GM23338 (cell line): ENCODE data around the gene MIPEP. TPM values are rescaled to one million over a fixed set of nuclear protein-coding genes. Genes with fewer than 3 reads are reported as not detected.

ENCODE experiments used
- ATAC-seq: fragments of 200-7000 bp; cut with Tn5 transposase; 3 replicates; pipeline ENCODE4 v1.9.1; 2020
- DNase-seq: peaks from one replicate; pipeline ENCODE4 v3.0.0-alpha.2; 2015; ENCODE audit warnings: low spot score
- H2AFZ ChIP-seq: fragments of 200-600 bp; sonication (generic); 2 replicates; pipeline ENCODE4 v1.8.0; 2016; ENCODE audit warnings: antibody characterized with exemption, mild to moderate bottlenecking, moderate library complexity
- H3F3A ChIP-seq: fragments of 200-600 bp; sonication (generic); replicated peaks from 2 replicates; pipeline ENCODE4 v1.8.0; 2017; ENCODE audit warnings: antibody characterized with exemption, mixed run types, low read depth
- H3K27ac ChIP-seq: fragments of 200-600 bp; sonication (generic); 2 replicates; pipeline ENCODE4 v1.6.1; 2016; ENCODE audit warnings: low read depth
- H3K27me3 ChIP-seq: fragments of 200-600 bp; sonication (generic); 2 replicates; pipeline ENCODE4 v1.8.0; 2016; ENCODE audit warnings: mild to moderate bottlenecking, mixed run types, moderate library complexity; ENCODE audit not compliant: insufficient read depth
- H3K36me3 ChIP-seq: fragments of 200-600 bp; sonication (generic); 2 replicates; pipeline ENCODE4 v1.8.0; 2016; ENCODE audit warnings: mild to moderate bottlenecking; ENCODE audit not compliant: insufficient read depth
- H3K4me1 ChIP-seq: fragments of 200-600 bp; sonication (generic); 2 replicates; pipeline ENCODE4 v1.8.0; 2016; ENCODE audit warnings: mild to moderate bottlenecking, moderate library complexity; ENCODE audit not compliant: insufficient read depth
- H3K4me2 ChIP-seq: fragments of 200-600 bp; sonication (generic); 2 replicates; pipeline ENCODE4 v1.7.1; 2017; ENCODE audit warnings: mixed run types
- H3K4me3 ChIP-seq: fragments of 200-600 bp; sonication (generic); 2 replicates; pipeline ENCODE4 v1.6.1; 2016; ENCODE audit warnings: mixed run types
- H3K79me2 ChIP-seq: fragments of 200-600 bp; sonication (generic); replicated peaks from 2 replicates; pipeline ENCODE4 v1.8.0; 2017; ENCODE audit warnings: mild to moderate bottlenecking; ENCODE audit not compliant: insufficient read depth
- H3K9me2 ChIP-seq: fragments of 200-600 bp; sonication (generic); 2 replicates; pipeline ENCODE4 v1.8.0; 2017; ENCODE audit not compliant: insufficient read depth
- H4K20me1 ChIP-seq: fragments of 200-600 bp; sonication (generic); replicated peaks from 2 replicates; pipeline ENCODE4 v1.8.0; 2017; ENCODE audit warnings: mild to moderate bottlenecking; ENCODE audit not compliant: insufficient read depth
- H3K27ac Mint-ChIP-seq: 2 replicates; pipeline ENCODE4 v1.8.0; 2020; ENCODE audit warnings: inconsistent platforms, mild to moderate bottlenecking, moderate library complexity, mixed read lengths
- H3K27me3 Mint-ChIP-seq: 3 replicates; pipeline ENCODE4 v1.8.0; 2022; ENCODE audit warnings: low read depth, mild to moderate bottlenecking, moderate library complexity, mixed read lengths, inconsistent platforms; ENCODE audit not compliant: insufficient read depth, poor library complexity
- H3K36me3 Mint-ChIP-seq: 3 replicates; pipeline ENCODE4 v1.8.0; 2021; ENCODE audit warnings: low read depth, mild to moderate bottlenecking, inconsistent platforms, moderate library complexity, mixed read lengths
- H3K4me1 Mint-ChIP-seq: 3 replicates; pipeline ENCODE4 v1.8.0; 2020; ENCODE audit warnings: mild to moderate bottlenecking, inconsistent platforms, mixed read lengths
- H3K4me3 Mint-ChIP-seq: 3 replicates; pipeline ENCODE4 v1.8.0; 2021; ENCODE audit warnings: moderate library complexity, mild to moderate bottlenecking, inconsistent platforms, mixed read lengths
- H3K9me3 Mint-ChIP-seq: 3 replicates; pipeline ENCODE4 v1.8.0; 2020; ENCODE audit warnings: moderate library complexity, mild to moderate bottlenecking, inconsistent platforms, mixed read lengths
- EZH2 ChIP-seq: fragments of 200-600 bp; sonication (generic); IDR thresholded peaks from one replicate; pipeline ENCODE4 v1.8.0; 2017; ENCODE audit warnings: antibody characterized with exemption, mild to moderate bottlenecking, low read depth; ENCODE audit not compliant: unreplicated experiment
- NANOG ChIP-seq: IDR thresholded peaks from 2 replicates; pipeline ENCODE4 v1.6.1; 2016; ENCODE audit warnings: antibody characterized with exemption, borderline replicate concordance
- STAT1 ChIP-seq: IDR thresholded peaks from one replicate; pipeline ENCODE4 v1.6.1; 2016; ENCODE audit warnings: antibody characterized with exemption; ENCODE audit not compliant: unreplicated experiment
- polyA plus RNA-seq: library from polyadenylated mRNA; unstranded; fragments of >200 nt; fragmentation: Nextera tagmentation; extraction: Ambion mirVana; gene quantifications from 2 replicates; pipeline ENCODE4 v1.2.1, GENCODE V29; 2016
- total RNA-seq: library from RNA; depleted of rRNA; stranded (reverse); fragments of >200 nt; shearing (Covaris generic); gene quantifications from 2 replicates; pipeline ENCODE4 v1.2.3, GENCODE V29; 2014
- TF ChIP-seq, protein P1 (sequence below): IDR thresholded peaks from one replicate; pipeline ENCODE4 v1.6.1; 2018; ENCODE audit warnings: antibody characterized with exemption; ENCODE audit not compliant: unreplicated experiment
- TF ChIP-seq, protein P2 (sequence below): IDR thresholded peaks from 2 replicates; pipeline ENCODE4 v1.6.1; 2016; ENCODE audit warnings: antibody characterized with exemption
- TF ChIP-seq, protein P3 (sequence below), 2 experiments: fragments of 200-600 bp in 1 of 2; sonication (generic) in 1 of 2; conservative IDR thresholded peaks; 2 replicates each; pipeline versions ENCODE4 v1.5.1 to v1.6.1; 2016 to 2017; ENCODE audit warnings: antibody characterized with exemption in 2 of 2, low read depth in 2 of 2, mild to moderate bottlenecking in 2 of 2, moderate library complexity in 1 of 2

The MIPEP gene
- total and polyA plus RNA-seq, 2 experiments from 2014 or later: 20.8 to 22.5 TPM

DNA sequence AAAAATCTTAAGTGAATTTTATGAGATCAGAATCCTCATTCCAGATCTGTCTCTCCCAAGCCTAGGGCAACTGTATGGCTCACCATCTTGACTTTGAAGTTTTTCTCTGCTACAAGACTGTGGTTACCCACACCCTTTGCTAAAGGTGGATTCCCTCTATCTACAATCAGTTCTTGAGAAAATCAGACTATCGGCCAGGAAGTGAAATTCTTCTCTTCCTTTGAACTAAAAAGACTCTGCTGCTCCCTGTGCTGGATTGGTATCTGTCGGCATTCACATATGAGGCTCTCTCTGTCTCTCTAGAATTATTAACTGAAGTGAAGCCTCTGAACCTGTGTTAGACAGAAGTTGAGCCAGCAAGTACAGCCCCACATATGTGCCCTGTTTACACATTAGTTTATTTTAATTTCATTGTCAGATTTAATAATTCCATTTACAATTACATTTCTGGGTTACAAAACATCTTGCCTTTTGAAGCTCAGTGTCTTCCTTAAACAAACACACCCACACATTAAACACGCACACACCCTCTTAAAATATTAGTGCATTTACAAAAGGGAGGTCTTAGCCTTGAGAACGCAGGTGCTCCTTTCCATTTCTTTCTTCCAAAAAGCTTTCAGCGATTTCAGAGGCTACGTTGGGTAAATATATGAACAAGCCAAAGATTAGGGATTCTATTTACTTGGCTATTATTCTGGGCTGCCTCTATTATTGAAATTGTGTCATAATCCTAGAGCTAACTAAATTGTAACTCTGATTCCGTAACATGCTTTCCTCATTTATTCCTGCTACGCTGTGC lies 145.7 kb downstream of the MIPEP start (continued):
- TF ChIP-seq, protein P1, sequence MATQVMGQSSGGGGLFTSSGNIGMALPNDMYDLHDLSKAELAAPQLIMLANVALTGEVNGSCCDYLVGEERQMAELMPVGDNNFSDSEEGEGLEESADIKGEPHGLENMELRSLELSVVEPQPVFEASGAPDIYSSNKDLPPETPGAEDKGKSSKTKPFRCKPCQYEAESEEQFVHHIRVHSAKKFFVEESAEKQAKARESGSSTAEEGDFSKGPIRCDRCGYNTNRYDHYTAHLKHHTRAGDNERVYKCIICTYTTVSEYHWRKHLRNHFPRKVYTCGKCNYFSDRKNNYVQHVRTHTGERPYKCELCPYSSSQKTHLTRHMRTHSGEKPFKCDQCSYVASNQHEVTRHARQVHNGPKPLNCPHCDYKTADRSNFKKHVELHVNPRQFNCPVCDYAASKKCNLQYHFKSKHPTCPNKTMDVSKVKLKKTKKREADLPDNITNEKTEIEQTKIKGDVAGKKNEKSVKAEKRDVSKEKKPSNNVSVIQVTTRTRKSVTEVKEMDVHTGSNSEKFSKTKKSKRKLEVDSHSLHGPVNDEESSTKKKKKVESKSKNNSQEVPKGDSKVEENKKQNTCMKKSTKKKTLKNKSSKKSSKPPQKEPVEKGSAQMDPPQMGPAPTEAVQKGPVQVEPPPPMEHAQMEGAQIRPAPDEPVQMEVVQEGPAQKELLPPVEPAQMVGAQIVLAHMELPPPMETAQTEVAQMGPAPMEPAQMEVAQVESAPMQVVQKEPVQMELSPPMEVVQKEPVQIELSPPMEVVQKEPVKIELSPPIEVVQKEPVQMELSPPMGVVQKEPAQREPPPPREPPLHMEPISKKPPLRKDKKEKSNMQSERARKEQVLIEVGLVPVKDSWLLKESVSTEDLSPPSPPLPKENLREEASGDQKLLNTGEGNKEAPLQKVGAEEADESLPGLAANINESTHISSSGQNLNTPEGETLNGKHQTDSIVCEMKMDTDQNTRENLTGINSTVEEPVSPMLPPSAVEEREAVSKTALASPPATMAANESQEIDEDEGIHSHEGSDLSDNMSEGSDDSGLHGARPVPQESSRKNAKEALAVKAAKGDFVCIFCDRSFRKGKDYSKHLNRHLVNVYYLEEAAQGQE: no peak
- no peak for TF ChIP-seq NANOG
- TF ChIP-seq STAT1: no peak
- TF ChIP-seq, protein P2, sequence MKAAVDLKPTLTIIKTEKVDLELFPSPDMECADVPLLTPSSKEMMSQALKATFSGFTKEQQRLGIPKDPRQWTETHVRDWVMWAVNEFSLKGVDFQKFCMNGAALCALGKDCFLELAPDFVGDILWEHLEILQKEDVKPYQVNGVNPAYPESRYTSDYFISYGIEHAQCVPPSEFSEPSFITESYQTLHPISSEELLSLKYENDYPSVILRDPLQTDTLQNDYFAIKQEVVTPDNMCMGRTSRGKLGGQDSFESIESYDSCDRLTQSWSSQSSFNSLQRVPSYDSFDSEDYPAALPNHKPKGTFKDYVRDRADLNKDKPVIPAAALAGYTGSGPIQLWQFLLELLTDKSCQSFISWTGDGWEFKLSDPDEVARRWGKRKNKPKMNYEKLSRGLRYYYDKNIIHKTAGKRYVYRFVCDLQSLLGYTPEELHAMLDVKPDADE: no peak
- TF ChIP-seq EZH2: no peak

DNA sequence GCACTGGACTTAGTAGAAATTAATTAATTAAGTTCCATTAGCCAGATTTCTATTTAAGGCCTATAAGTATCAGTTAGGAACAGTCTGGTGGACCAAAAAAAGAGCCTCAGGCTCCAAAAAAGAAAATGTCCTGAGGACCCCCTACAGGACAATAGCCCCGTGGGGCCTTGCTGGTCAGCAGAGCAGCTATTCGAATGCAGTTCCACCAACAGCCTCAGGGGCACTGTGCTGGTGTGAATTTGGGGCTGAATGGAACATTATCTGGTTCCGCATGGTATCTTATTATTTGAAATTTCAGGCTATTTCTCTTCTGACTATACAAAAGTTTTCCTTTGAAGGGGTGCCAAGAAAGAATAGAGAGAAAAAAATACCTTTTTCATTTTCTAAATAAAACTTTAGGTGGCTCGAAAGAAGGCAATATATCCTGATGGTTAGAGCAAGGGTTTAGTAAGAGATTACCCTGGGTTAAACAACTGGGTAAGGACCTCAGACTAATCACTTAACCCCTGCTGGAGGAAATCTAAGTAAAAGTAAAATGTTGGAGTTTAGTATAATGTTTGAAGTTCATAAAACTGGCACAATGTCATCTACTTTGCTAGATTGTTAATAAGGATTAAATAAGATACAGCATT lies 147.2 kb downstream of the MIPEP start:
- Mint-ChIP-seq H3K27me3 (no peaks in the 10 kb centered on the region), H3K4me3 (no peak overlapping the region), H3K9me3 (no peaks in the 10 kb centered on the region; the same call in 2 of the 3 replicates), H3K27ac (no peak overlapping the region), H3K4me1 (peaks cover under 1% of the 10 kb centered on the region; the same call in 1 of the 3 replicates), H3K36me3 (peaks cover 4% of the 10 kb centered on the region; the same call in 1 of the 3 replicates)
- H2AFZ ChIP-seq: no peak overlapping the region
- H4K20me1 ChIP-seq: no peaks in the 10 kb centered on the region
- H3K27me3 ChIP-seq: no peaks in the 10 kb centered on the region
- H3K9me2 ChIP-seq: no peaks in the 10 kb centered on the region
- H3K4me2 ChIP-seq: no peak overlapping the region
- H3K4me3 ChIP-seq: no peak overlapping the region
- H3K27ac ChIP-seq: no peak overlapping the region
- no peaks in the 10 kb centered on the region for H3K79me2 ChIP-seq
- H3F3A ChIP-seq: no peaks in the 10 kb centered on the region
- H3K36me3 ChIP-seq: no peaks in the 10 kb centered on the region
- TF ChIP-seq, protein P2: no peak
- TF ChIP-seq, protein P3, sequence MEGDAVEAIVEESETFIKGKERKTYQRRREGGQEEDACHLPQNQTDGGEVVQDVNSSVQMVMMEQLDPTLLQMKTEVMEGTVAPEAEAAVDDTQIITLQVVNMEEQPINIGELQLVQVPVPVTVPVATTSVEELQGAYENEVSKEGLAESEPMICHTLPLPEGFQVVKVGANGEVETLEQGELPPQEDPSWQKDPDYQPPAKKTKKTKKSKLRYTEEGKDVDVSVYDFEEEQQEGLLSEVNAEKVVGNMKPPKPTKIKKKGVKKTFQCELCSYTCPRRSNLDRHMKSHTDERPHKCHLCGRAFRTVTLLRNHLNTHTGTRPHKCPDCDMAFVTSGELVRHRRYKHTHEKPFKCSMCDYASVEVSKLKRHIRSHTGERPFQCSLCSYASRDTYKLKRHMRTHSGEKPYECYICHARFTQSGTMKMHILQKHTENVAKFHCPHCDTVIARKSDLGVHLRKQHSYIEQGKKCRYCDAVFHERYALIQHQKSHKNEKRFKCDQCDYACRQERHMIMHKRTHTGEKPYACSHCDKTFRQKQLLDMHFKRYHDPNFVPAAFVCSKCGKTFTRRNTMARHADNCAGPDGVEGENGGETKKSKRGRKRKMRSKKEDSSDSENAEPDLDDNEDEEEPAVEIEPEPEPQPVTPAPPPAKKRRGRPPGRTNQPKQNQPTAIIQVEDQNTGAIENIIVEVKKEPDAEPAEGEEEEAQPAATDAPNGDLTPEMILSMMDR (conservative IDR thresholded peaks at IDR 0.05; ENCODE audit: low read depth in 2 of 2): peak; percentile 55 to 82
- ATAC-seq (peak; percentile 98), DNase-seq (peak; percentile 81)
- H3K4me1 ChIP-seq: no peaks in the 10 kb centered on the region
